HEK293 (cell line): Measurements from ENCODE around the gene SLC9A5.

Source experiments
- CTCF ChIA-PET: fragments of 350-600 bp; formaldehyde crosslinking; extraction: SDS; loops from one replicate; lab custom pipeline; 2021; ENCODE audit warnings: antibody characterized with exemption; lab: Yijun Ruan, JAX
- POLR2A ChIA-PET: fragments of 300-600 bp; formaldehyde crosslinking; extraction: SDS; loops from one replicate; lab custom pipeline; 2020; ENCODE audit warnings: antibody characterized with exemption, inconsistent platforms; lab: Yijun Ruan, JAX
- H3K27ac ChIP-seq: fragments of 200-500 bp; sonication (Bioruptor generic); 2 replicates; pipeline ENCODE4 v1.5.1; 2014; ENCODE audit warnings: low read depth, low read length, control low read depth, inconsistent platforms; ENCODE audit errors: extremely low read depth
- H3K36me3 ChIP-seq, 2 experiments: fragments of 200-500 bp in 1 of 2; sonication (Bioruptor generic) in 1 of 2; 1 replicate in 1 of 2; 2 replicates in 1 of 2; pipeline ENCODE4 v1.5.1; 2014 to 2017; ENCODE audit warnings: inconsistent platforms in 2 of 2, low read length in 2 of 2; ENCODE audit not compliant: control insufficient read depth in 2 of 2, insufficient read depth in 1 of 2
- H3K4me1 ChIP-seq: fragments of 200-500 bp; sonication (Bioruptor generic); 2 replicates; pipeline ENCODE4 v1.5.1; 2014; ENCODE audit warnings: mild to moderate bottlenecking, low read length, inconsistent platforms; ENCODE audit not compliant: control insufficient read depth, insufficient read depth
- H3K4me3 ChIP-seq: 2 replicates; pipeline ENCODE4 v1.5.1; 2011; ENCODE audit warnings: low read depth, mild to moderate bottlenecking, control low read depth, low read length, moderate library complexity
- H3K9me3 ChIP-seq: fragments of 200-500 bp; sonication (Bioruptor generic); 2 replicates; pipeline ENCODE4 v1.5.1; 2014; ENCODE audit warnings: low read depth, low read length, inconsistent platforms; ENCODE audit not compliant: control insufficient read depth, insufficient read depth
- AEBP2 ChIP-seq: fragments of 450-650 bp; formaldehyde crosslinking; IDR thresholded peaks from 2 replicates; pipeline ENCODE4 v1.5.1; 2016; ENCODE audit warnings: missing biosample characterization, missing genetic modification characterization, borderline replicate concordance
- HOXA7 ChIP-seq: sonication (generic); formaldehyde crosslinking; IDR thresholded peaks from 2 replicates; pipeline ENCODE4 v1.8.1; 2022; ENCODE audit warnings: missing genetic modification reagents, borderline replicate concordance
- MZF1 ChIP-seq: fragments of 450-650 bp; formaldehyde crosslinking; IDR thresholded peaks from 2 replicates; pipeline ENCODE4 v1.5.1; 2017; ENCODE audit warnings: missing biosample characterization, missing genetic modification characterization, borderline replicate concordance
- SP7 ChIP-seq: fragments of 450-650 bp; formaldehyde crosslinking; IDR thresholded peaks from 2 replicates; pipeline ENCODE4 v1.5.1; 2016; ENCODE audit warnings: missing biosample characterization, missing genetic modification characterization
- ZBTB20 ChIP-seq: fragments of 450-650 bp; formaldehyde crosslinking; IDR thresholded peaks from 2 replicates; pipeline ENCODE4 v1.5.1; 2016; ENCODE audit warnings: missing biosample characterization, missing genetic modification characterization
- ZNF239 ChIP-seq: fragments of 450-650 bp; formaldehyde crosslinking; IDR thresholded peaks from 2 replicates; pipeline ENCODE4 v1.5.1; 2016; ENCODE audit warnings: missing biosample characterization, missing genetic modification characterization
- ZNF335 ChIP-seq: fragments of 450-650 bp; formaldehyde crosslinking; conservative IDR thresholded peaks from 2 replicates; pipeline ENCODE4 v1.5.1; 2016; ENCODE audit warnings: missing biosample characterization, missing genetic modification characterization
- ZNF362 ChIP-seq: fragments of 450-650 bp; formaldehyde crosslinking; IDR thresholded peaks from 2 replicates; pipeline ENCODE4 v1.5.1; 2016; ENCODE audit warnings: missing biosample characterization, missing genetic modification characterization
- ZNF449 ChIP-seq: fragments of 450-650 bp; formaldehyde crosslinking; IDR thresholded peaks from 2 replicates; pipeline ENCODE4 v1.5.1; 2017; ENCODE audit warnings: missing biosample characterization, mild to moderate bottlenecking, missing genetic modification characterization, moderate library complexity
- ZNF529 ChIP-seq: fragments of 450-650 bp; formaldehyde crosslinking; IDR thresholded peaks from 2 replicates; pipeline ENCODE4 v1.5.1; 2017; ENCODE audit warnings: missing genetic modification characterization, missing biosample characterization; ENCODE audit not compliant: insufficient replicate concordance
- ZNF555 ChIP-seq: fragments of 450-650 bp; formaldehyde crosslinking; conservative IDR thresholded peaks from 2 replicates; pipeline ENCODE4 v1.5.1; 2017; ENCODE audit warnings: missing biosample characterization, mild to moderate bottlenecking, missing genetic modification characterization, inconsistent platforms
- ZNF645 ChIP-seq: fragments of 450-650 bp; formaldehyde crosslinking; IDR thresholded peaks from 2 replicates; pipeline ENCODE4; 2016; ENCODE audit warnings: missing biosample characterization, missing genetic modification characterization
- ZNF76 ChIP-seq: fragments of 450-650 bp; formaldehyde crosslinking; IDR thresholded peaks from 2 replicates; pipeline ENCODE4; 2016; ENCODE audit warnings: low read depth, missing biosample characterization, missing genetic modification characterization, borderline replicate concordance
- TF ChIP-seq, protein P1 (sequence below): fragments of 450-650 bp; formaldehyde crosslinking; IDR thresholded peaks from 2 replicates; pipeline ENCODE4 v1.5.1; 2016; ENCODE audit warnings: missing biosample characterization, missing genetic modification characterization, low read depth

Gene SLC9A5

DNA sequence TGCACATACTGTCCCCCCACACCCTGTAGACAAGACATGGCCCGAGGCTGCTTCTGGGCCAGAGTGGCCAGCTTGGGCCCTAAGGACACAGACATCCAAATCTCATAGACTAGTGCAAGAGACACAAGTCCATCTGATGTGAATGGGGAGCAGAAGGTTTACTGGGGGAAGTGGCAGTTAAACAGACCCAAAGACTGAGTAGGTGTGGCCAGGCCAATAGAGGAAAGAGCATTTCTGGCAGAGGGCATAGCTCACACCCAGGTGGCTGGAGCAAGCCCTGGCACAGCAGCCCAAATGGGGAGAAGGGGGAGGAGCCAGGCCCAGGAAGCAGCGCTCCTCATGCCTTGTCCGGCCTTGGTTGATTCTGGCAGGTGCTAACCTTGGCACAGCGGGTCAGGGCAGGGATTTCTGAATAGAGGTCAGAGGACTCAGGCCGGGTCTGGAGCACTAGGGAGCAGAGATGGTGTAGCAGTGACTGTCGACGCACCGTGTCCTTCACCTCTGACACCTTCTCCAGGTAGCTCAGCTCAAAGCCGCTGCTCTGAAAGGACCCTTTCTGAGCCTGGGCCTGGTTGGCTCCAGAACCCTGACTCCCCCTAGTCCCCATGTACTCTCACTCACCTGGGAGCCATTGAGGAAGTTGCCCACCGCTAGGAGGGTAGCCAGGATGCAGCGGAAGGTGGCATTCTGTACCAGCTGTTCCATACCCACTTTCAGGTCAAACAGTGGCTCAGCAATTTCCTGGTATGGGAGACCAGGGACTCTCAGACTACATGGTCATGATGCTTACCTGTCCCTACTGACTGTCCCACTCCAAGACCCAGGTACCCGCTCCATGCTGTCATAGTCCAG is 17.7 kb upstream of the SLC9A5 start:
- no peaks in the 10 kb centered on the region for H3K9me3 ChIP-seq
- H3K4me1 ChIP-seq, result no peaks in the 10 kb centered on the region
- ChIA-PET POLR2A (interaction anchor here (0.8 to 10.0 kb wide), 2 partner anchors 16 kb away, joined by 3 to 109 read pairs; partner anchors contain the start of genes FHOD1 and SLC9A5), CTCF (interaction anchor here (0.6 to 2.1 kb wide), 3 partner anchors 15 to 337 kb away, joined by 3 to 4 read pairs (median 3); no protein-coding TSS in a partner anchor)
- H3K4me3 ChIP-seq, result no peak overlapping the region
- no peak overlapping the region for H3K27ac ChIP-seq
- H3K36me3 ChIP-seq, result peaks cover 5 to 71% of the 10 kb centered on the region in 2 experiments; a peak in 2 of 3 replicates
- TF ChIP-seq AEBP2 (tag by site-specific recombination), result no peak
- no peak for TF ChIP-seq ZNF76 (tag by site-specific recombination)
- TF ChIP-seq ZNF645 (tag by site-specific recombination), result no peak
- no peak for TF ChIP-seq ZNF239 (tag by site-specific recombination)
- TF ChIP-seq ZNF362, result no peak
- TF ChIP-seq ZNF555 (tag by site-specific recombination), result no peak
- TF ChIP-seq ZNF529 (tag by site-specific recombination), result no peak
- TF ChIP-seq, protein P1, sequence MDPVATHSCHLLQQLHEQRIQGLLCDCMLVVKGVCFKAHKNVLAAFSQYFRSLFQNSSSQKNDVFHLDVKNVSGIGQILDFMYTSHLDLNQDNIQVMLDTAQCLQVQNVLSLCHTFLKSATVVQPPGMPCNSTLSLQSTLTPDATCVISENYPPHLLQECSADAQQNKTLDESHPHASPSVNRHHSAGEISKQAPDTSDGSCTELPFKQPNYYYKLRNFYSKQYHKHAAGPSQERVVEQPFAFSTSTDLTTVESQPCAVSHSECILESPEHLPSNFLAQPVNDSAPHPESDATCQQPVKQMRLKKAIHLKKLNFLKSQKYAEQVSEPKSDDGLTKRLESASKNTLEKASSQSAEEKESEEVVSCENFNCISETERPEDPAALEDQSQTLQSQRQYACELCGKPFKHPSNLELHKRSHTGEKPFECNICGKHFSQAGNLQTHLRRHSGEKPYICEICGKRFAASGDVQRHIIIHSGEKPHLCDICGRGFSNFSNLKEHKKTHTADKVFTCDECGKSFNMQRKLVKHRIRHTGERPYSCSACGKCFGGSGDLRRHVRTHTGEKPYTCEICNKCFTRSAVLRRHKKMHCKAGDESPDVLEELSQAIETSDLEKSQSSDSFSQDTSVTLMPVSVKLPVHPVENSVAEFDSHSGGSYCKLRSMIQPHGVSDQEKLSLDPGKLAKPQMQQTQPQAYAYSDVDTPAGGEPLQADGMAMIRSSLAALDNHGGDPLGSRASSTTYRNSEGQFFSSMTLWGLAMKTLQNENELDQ, result no peak
- no peak for TF ChIP-seq HOXA7
- no peak for TF ChIP-seq SP7 (tag by site-specific recombination)
- no peak for TF ChIP-seq ZNF449 (tag by site-specific recombination)

- TF ChIP-seq MZF1 (tag by site-specific recombination) (no peak), ZBTB20 (no peak), ZNF335 (tag by site-specific recombination) (no peak)
- Histone ChIP-seq H3K4me3 (no peak overlapping the region), H3K4me1 (no peaks in the 10 kb centered on the region), H3K36me3 (peaks cover 8 to 86% of the 10 kb centered on the region in 2 experiments; a peak in 2 of 3 replicates), H3K27ac (no peak overlapping the region), H3K9me3 (no peaks in the 10 kb centered on the region)
- ChIA-PET POLR2A (interaction anchor here (0.6 to 10.0 kb wide), 2 partner anchors 13 to 58 kb away, joined by 3 to 109 read pairs; partner anchors contain the start of genes FHOD1 and SLC9A5), CTCF (no interaction called here)
These were observed 15.2 kb upstream of the SLC9A5 start for GRCh38 chr16:67233596-67233995.
